Cardiac fibroblast (primary cell): ENCODE data around the gene CCL20.

ENCODE experiments used
- DNase-seq, 2 donors: peaks; one replicate each; pipeline versions ENCODE4 v3.0.0 to v3.0.0-alpha.2; 2010; ENCODE audit warnings: low read depth in 2 of 2
- H3K4me3 ChIP-seq, 2 donors: replicated peaks in 1 of 2; 1 replicate in 1 of 2; 2 replicates in 1 of 2; pipeline ENCODE4 v1.5.1; 2011; ENCODE audit warnings: low read depth in 2 of 2, low read length in 2 of 2, mild to moderate bottlenecking in 2 of 2, moderate library complexity in 1 of 2
- TF ChIP-seq, protein P1 (sequence below): IDR thresholded peaks from one replicate; pipeline ENCODE4 v1.5.1; 2011; ENCODE audit warnings: low read depth, mild to moderate bottlenecking, low read length, inconsistent platforms

Gene CCL20

DNA sequence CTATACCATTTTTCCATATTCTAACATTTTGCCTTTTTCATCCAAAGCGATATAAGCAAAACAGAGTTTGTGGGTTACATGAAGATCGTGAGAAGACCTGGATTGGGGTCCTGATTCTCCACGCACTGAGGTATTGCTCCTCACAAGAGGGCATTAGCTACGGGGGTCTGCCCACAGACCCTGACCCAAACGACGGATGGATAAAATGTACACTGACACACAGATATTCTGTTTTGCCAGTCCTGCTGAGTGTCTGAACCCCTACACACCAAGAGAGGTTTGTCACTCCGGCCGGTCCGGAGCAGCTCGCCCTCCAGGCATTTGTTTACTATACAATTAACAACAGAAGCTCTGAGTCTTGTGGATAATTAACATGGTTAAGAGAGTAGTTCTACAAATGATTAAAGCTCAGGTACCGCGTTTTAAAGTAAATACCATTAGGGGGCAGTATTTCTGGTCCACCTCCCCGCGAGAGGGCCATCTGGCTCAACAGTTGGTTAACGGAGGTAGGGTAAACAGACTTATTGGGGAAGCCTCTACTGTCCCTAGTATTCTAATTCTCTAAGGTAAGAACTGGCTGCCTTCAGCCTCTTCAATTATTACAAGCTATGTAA is 39.5 kb upstream of the CCL20 start:
- no peak for DNase-seq
- no peak overlapping the region for H3K4me3 ChIP-seq
- TF ChIP-seq, protein P1, sequence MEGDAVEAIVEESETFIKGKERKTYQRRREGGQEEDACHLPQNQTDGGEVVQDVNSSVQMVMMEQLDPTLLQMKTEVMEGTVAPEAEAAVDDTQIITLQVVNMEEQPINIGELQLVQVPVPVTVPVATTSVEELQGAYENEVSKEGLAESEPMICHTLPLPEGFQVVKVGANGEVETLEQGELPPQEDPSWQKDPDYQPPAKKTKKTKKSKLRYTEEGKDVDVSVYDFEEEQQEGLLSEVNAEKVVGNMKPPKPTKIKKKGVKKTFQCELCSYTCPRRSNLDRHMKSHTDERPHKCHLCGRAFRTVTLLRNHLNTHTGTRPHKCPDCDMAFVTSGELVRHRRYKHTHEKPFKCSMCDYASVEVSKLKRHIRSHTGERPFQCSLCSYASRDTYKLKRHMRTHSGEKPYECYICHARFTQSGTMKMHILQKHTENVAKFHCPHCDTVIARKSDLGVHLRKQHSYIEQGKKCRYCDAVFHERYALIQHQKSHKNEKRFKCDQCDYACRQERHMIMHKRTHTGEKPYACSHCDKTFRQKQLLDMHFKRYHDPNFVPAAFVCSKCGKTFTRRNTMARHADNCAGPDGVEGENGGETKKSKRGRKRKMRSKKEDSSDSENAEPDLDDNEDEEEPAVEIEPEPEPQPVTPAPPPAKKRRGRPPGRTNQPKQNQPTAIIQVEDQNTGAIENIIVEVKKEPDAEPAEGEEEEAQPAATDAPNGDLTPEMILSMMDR = peak; percentile 12

DNA sequence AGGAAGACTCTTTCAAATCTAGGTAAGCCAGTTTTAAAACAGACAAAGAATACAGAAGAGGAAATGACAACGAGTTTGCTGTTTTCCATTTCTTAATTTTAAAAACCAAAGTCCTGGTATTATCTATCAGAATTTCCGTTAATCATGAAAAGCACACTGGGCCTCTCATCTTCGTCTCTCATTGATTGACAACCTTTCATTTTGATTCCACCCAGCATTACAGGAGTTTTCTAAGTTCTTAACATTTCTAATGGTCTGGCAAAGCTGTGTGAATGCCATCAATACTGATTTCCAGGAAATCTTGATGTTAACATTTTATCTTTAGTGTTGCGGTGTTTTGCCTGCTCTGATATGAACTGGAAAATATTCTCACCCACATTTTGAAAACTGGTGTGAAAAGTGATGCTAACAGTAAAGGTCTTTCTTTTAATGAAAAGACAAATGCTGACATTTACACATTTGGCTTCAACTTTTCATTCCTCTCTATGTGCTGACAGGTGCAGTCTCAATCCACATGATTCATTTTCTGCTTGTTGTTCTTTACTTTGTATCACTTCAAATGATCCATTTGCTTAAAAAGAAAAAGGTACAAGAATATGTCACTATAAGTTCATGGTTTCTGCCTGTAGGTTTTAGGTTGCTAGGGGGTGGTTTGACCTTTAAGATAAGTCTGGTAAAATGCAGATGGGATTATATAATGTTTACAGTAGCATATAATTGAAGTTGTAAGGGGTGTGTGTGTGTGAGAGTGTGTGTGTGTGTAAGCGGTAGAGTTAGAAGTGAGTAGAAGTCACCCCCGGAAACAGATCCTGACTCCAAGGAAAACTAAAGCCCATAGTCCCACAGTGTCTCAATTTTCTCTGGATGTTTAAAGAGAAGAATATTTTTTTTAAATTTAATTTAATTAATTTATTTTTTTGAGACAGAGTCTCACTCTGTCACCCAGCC is 38.5 kb upstream of the CCL20 start:
- H3K4me3 ChIP-seq = no peak overlapping the region
- TF ChIP-seq, protein P1 = no peak
- DNase-seq = no peak

DNA sequence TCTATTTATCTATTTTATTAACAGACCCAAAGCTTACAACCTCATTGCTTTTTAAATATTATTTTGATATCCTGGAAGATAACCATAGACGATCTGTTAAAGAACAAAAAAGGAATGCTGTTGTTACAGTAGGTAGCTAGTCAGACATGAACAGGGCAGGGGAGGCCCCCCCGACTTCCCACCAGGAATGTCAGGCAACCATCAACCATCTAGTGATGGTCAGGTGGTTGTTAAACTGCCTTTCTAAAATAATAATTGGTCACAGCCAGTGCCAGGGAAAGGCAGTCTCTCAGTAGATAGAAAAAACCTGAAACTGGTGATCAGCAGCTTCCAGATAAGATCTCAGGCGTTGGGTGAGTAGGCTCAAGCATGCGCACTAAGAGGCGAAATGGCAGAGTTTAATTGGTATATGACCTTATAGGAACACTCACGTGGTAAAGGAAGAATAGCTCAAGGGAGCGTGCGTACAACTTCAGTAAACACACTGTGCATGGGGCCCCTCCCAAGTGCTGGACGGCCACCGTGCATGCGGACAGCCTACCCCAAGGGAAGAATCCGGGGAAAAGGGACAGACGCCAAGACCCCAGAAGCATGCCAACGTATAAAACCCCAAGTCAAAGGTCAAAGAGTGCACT is 32.5 kb upstream of the CCL20 start:
- no peak overlapping the region for H3K4me3 ChIP-seq
- no peak for DNase-seq
- TF ChIP-seq, protein P1 = no peak

DNA sequence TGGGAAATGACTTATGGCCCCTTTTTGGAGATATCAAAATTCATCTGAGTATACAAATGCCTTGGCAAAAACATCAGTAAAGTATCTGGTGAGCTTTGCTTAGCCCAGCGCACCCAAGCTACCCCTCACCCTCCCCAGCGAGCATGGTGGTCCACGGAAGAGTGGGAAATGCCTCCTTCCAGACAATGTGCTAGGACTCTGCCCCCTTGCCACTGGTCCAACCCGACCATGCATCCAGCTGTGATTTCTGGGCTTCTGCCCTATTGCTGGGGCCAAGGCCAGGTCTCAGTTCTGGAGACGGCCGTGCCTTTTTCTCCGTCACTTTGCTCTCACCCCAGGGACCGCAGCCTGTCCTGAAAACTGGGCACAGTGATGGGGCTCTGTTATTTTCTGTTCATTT is 31.8 kb upstream of the CCL20 start:
- no peak overlapping the region for H3K4me3 ChIP-seq
- DNase-seq = no peak
- TF ChIP-seq, protein P1 = no peak

DNA sequence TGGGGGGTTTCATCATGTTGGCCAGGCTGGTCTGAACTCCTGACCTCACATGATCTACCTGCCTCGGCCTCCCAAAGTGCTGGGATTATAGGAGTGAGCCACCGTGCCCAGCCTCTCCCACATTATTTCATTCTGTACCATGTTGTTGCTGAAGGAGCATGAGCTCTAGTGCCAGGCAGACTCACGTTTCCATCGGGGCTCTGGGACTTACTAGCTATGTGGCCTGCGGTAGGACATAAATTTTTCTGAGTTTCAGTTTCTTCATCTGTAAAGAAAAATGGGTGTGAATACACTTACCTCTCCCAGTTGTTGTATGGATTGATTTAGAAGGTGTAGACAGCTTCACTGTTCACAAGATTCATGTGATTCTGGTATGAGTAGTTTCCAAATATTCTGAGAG is 30.8 kb upstream of the CCL20 start:
- H3K4me3 ChIP-seq = no peak overlapping the region
- TF ChIP-seq, protein P1 = no peak
- DNase-seq = no peak

DNA sequence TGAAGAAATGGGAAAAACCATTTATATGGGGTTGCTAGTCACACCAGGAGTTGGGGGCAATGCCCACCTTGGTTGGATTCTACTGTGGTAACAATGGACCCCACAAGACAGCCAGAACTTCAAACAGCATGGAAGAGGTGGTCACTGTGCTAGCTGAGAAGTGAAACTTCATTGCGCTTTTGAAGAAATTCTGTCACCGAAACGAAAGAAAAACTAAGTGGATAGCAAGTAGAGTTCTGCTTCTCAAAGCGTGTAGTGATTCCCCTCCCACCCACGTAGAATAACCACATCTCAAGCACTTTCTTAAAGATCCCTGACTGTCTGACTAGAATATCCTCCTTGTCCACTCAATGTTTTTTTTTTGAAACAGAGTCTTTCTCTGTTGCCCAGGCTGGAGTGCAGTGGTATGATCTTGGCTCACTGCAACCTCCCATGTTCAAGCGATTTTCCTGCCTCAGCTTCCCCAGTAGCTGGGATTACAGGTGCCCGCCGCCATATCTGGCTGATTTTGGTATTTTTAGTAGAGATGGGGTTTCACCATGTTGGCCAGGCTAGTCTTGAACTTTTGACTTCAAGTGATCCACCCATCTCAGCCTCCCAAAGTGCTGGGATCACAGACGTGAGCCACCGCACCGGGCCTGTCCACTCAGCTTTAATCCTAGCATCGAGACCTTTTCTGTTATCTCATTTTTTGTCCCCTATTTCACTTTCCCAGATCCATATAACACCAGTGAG is 30.1 kb upstream of the CCL20 start:
- DNase-seq = no peak
- H3K4me3 ChIP-seq = no peak overlapping the region
- TF ChIP-seq, protein P1 = no peak
